ENCODE results near the gene CELF5. TPM values are rescaled to one million over a fixed set of nuclear protein-coding genes. Genes with fewer than 3 reads are reported as not detected.

Gene CELF5
- total and polyA plus RNA-seq, 2 experiments from 2014 or later: 5.6 to 10.6 TPM

DNA sequence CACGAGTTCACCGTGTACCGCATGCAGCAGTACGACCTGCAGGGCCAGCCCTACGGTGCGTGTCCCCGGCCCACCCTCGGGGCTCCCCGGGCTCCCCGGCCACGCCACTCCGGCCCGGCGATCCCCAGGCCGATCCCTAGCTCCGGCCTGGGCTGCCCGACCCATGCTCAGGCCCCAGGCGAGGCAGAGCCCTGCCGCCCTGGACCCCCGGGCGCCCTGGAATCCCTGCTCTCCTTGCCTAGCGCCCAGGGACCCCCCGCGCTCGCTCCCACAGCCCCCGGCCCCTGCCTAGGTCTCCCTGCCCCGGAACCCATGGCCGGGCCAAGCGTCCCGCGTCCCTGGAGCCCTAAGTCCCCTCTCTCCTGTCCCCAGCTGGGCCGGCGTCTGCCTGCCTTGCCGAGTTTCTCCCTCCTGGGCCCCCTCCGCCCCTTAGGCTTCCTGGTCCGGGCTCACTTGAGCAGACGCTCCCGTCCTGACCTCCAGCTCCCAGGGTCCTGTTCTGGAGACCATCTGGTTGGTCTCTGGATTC, 38.2 kb upstream of the CELF5 start:
- peaks cover 22% of the 10 kb centered on the region for H3K4me1 Mint-ChIP-seq
- no peaks in the 10 kb centered on the region for H3K9me2 ChIP-seq (ENCODE audit: insufficient read depth)
- H3K27me3 ChIP-seq (ENCODE audit: insufficient read depth): no peaks in the 10 kb centered on the region
- H3K27ac Mint-ChIP-seq: peak overlapping the region; percentile 91
- H3K27ac ChIP-seq (ENCODE audit: low read depth): no peak overlapping the region
- no peak for TF ChIP-seq CREB1 (CRISPR knock-in tag; IDR thresholded peaks at IDR 0.05; ENCODE audit: low read depth)
- no peak for TF ChIP-seq POLR2AphosphoS5 (IDR thresholded peaks at IDR 0.05; ENCODE audit: low read depth)
- no peak for TF ChIP-seq ZNF331 (CRISPR knock-in tag; IDR thresholded peaks at IDR 0.05; ENCODE audit: low read depth)
- no peak for TF ChIP-seq ZNF114 (CRISPR knock-in tag; IDR thresholded peaks at IDR 0.05)
- no peak for TF ChIP-seq STAT1 (IDR thresholded peaks at IDR 0.05; ENCODE audit: unreplicated experiment)
- TF ChIP-seq, protein P1, sequence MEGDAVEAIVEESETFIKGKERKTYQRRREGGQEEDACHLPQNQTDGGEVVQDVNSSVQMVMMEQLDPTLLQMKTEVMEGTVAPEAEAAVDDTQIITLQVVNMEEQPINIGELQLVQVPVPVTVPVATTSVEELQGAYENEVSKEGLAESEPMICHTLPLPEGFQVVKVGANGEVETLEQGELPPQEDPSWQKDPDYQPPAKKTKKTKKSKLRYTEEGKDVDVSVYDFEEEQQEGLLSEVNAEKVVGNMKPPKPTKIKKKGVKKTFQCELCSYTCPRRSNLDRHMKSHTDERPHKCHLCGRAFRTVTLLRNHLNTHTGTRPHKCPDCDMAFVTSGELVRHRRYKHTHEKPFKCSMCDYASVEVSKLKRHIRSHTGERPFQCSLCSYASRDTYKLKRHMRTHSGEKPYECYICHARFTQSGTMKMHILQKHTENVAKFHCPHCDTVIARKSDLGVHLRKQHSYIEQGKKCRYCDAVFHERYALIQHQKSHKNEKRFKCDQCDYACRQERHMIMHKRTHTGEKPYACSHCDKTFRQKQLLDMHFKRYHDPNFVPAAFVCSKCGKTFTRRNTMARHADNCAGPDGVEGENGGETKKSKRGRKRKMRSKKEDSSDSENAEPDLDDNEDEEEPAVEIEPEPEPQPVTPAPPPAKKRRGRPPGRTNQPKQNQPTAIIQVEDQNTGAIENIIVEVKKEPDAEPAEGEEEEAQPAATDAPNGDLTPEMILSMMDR (conservative IDR thresholded peaks at IDR 0.05; ENCODE audit: low read depth in 2 of 2): no peak
- TF ChIP-seq, protein P2, sequence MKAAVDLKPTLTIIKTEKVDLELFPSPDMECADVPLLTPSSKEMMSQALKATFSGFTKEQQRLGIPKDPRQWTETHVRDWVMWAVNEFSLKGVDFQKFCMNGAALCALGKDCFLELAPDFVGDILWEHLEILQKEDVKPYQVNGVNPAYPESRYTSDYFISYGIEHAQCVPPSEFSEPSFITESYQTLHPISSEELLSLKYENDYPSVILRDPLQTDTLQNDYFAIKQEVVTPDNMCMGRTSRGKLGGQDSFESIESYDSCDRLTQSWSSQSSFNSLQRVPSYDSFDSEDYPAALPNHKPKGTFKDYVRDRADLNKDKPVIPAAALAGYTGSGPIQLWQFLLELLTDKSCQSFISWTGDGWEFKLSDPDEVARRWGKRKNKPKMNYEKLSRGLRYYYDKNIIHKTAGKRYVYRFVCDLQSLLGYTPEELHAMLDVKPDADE (IDR thresholded peaks at IDR 0.05): no peak
- TF ChIP-seq, protein P3, sequence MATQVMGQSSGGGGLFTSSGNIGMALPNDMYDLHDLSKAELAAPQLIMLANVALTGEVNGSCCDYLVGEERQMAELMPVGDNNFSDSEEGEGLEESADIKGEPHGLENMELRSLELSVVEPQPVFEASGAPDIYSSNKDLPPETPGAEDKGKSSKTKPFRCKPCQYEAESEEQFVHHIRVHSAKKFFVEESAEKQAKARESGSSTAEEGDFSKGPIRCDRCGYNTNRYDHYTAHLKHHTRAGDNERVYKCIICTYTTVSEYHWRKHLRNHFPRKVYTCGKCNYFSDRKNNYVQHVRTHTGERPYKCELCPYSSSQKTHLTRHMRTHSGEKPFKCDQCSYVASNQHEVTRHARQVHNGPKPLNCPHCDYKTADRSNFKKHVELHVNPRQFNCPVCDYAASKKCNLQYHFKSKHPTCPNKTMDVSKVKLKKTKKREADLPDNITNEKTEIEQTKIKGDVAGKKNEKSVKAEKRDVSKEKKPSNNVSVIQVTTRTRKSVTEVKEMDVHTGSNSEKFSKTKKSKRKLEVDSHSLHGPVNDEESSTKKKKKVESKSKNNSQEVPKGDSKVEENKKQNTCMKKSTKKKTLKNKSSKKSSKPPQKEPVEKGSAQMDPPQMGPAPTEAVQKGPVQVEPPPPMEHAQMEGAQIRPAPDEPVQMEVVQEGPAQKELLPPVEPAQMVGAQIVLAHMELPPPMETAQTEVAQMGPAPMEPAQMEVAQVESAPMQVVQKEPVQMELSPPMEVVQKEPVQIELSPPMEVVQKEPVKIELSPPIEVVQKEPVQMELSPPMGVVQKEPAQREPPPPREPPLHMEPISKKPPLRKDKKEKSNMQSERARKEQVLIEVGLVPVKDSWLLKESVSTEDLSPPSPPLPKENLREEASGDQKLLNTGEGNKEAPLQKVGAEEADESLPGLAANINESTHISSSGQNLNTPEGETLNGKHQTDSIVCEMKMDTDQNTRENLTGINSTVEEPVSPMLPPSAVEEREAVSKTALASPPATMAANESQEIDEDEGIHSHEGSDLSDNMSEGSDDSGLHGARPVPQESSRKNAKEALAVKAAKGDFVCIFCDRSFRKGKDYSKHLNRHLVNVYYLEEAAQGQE (IDR thresholded peaks at IDR 0.05; ENCODE audit: unreplicated experiment): no peak
- TF ChIP-seq, protein P4, sequence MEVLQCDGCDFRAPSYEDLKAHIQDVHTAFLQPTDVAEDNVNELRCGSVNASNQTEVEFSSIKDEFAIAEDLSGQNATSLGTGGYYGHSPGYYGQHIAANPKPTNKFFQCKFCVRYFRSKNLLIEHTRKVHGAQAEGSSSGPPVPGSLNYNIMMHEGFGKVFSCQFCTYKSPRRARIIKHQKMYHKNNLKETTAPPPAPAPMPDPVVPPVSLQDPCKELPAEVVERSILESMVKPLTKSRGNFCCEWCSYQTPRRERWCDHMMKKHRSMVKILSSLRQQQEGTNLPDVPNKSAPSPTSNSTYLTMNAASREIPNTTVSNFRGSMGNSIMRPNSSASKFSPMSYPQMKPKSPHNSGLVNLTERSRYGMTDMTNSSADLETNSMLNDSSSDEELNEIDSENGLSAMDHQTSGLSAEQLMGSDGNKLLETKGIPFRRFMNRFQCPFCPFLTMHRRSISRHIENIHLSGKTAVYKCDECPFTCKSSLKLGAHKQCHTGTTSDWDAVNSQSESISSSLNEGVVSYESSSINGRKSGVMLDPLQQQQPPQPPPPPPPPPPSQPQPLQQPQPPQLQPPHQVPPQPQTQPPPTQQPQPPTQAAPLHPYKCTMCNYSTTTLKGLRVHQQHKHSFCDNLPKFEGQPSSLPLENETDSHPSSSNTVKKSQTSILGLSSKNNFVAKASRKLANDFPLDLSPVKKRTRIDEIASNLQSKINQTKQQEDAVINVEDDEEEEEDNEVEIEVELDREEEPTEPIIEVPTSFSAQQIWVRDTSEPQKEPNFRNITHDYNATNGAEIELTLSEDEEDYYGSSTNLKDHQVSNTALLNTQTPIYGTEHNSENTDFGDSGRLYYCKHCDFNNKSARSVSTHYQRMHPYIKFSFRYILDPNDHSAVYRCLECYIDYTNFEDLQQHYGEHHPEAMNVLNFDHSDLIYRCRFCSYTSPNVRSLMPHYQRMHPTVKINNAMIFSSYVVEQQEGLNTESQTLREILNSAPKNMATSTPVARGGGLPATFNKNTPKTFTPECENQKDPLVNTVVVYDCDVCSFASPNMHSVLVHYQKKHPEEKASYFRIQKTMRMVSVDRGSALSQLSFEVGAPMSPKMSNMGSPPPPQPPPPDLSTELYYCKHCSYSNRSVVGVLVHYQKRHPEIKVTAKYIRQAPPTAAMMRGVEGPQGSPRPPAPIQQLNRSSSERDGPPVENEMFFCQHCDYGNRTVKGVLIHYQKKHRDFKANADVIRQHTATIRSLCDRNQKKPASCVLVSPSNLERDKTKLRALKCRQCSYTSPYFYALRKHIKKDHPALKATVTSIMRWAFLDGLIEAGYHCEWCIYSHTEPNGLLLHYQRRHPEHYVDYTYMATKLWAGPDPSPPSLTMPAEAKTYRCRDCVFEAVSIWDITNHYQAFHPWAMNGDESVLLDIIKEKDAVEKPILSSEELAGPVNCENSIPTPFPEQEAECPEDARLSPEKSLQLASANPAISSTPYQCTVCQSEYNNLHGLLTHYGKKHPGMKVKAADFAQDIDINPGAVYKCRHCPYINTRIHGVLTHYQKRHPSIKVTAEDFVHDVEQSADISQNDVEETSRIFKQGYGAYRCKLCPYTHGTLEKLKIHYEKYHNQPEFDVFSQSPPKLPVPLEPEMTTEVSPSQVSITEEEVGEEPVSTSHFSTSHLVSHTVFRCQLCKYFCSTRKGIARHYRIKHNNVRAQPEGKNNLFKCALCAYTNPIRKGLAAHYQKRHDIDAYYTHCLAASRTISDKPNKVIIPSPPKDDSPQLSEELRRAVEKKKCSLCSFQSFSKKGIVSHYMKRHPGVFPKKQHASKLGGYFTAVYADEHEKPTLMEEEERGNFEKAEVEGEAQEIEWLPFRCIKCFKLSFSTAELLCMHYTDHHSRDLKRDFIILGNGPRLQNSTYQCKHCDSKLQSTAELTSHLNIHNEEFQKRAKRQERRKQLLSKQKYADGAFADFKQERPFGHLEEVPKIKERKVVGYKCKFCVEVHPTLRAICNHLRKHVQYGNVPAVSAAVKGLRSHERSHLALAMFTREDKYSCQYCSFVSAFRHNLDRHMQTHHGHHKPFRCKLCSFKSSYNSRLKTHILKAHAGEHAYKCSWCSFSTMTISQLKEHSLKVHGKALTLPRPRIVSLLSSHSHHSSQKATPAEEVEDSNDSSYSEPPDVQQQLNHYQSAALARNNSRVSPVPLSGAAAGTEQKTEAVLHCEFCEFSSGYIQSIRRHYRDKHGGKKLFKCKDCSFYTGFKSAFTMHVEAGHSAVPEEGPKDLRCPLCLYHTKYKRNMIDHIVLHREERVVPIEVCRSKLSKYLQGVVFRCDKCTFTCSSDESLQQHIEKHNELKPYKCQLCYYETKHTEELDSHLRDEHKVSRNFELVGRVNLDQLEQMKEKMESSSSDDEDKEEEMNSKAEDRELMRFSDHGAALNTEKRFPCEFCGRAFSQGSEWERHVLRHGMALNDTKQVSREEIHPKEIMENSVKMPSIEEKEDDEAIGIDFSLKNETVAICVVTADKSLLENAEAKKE (CRISPR knock-in tag; IDR thresholded peaks at IDR 0.05): no peak
- TF ChIP-seq EZH2 (IDR thresholded peaks at IDR 0.05; ENCODE audit: low read depth, unreplicated experiment): no peak
- TF ChIP-seq NANOG (IDR thresholded peaks at IDR 0.05; ENCODE audit: borderline replicate concordance): no peak
- TF ChIP-seq EZH2phosphoT487 (IDR thresholded peaks at IDR 0.05; ENCODE audit: unreplicated experiment): no peak
- TF ChIP-seq JUNB (IDR thresholded peaks at IDR 0.05; ENCODE audit: unreplicated experiment): no peak
- H3K27me3 Mint-ChIP-seq (ENCODE audit: insufficient read depth, low read depth, poor library complexity): peaks cover 16% of the 10 kb centered on the region
- no peaks in the 10 kb centered on the region for H3F3A ChIP-seq (replicated peaks; ENCODE audit: low read depth)
- peaks cover 50% of the 10 kb centered on the region for H3K79me2 ChIP-seq (replicated peaks; ENCODE audit: insufficient read depth)
- H3K4me3 Mint-ChIP-seq: peak overlapping the region; percentile 91
- no peak overlapping the region for H2AFZ ChIP-seq
- peaks cover 4% of the 10 kb centered on the region; the same call in 2 of the 3 replicates for H3K36me3 Mint-ChIP-seq (ENCODE audit: low read depth)
- peak; percentile 19 for ATAC-seq
- peak overlapping the region; percentile 93 for H3K4me2 ChIP-seq
- H3K36me3 ChIP-seq (ENCODE audit: insufficient read depth): no peaks in the 10 kb centered on the region
- H3K4me1 ChIP-seq (ENCODE audit: insufficient read depth): peaks cover 6% of the 10 kb centered on the region; the same call in 1 of the 2 replicates
- peaks cover 16% of the 10 kb centered on the region for H4K20me1 ChIP-seq (replicated peaks; ENCODE audit: insufficient read depth)
- H3K9me3 Mint-ChIP-seq: no peaks in the 10 kb centered on the region
- peak overlapping the region; percentile 62 for H3K4me3 ChIP-seq
- DNase-seq (ENCODE audit: low spot score): peak; percentile 47

Data from GM23338 (cell line).